Effector memory CD4-positive, alpha-beta T cell (primary cell): Measurements from ENCODE around the gene USP11.

Experiments
- DNase-seq, 3 donors: peaks; one replicate each; pipeline ENCODE4 v3.0.0-alpha.2; 2020
- H3K27ac ChIP-seq: 2 replicates; pipeline ENCODE4 v1.7.0; 2013; ENCODE audit warnings: mild to moderate bottlenecking, low read length, moderate library complexity; ENCODE audit not compliant: insufficient read depth, poor library complexity, severe bottlenecking
- H3K27me3 ChIP-seq: replicated peaks from 2 replicates; pipeline ENCODE4 v1.7.0; 2013; ENCODE audit warnings: mild to moderate bottlenecking, low read length; ENCODE audit not compliant: insufficient read depth, control insufficient read depth, poor library complexity, severe bottlenecking
- H3K36me3 ChIP-seq: 2 replicates; pipeline ENCODE4 v1.7.0; 2013; ENCODE audit warnings: mild to moderate bottlenecking, low read length, moderate library complexity; ENCODE audit not compliant: control insufficient read depth, insufficient read depth
- H3K4me1 ChIP-seq: 2 replicates; pipeline ENCODE4 v1.7.0; 2013; ENCODE audit warnings: low read length, mild to moderate bottlenecking; ENCODE audit not compliant: control insufficient read depth, insufficient read depth, poor library complexity, severe bottlenecking
- H3K4me3 ChIP-seq: 2 replicates; pipeline ENCODE4 v1.7.0; 2013; ENCODE audit warnings: low read length, low read depth, mild to moderate bottlenecking; ENCODE audit not compliant: insufficient read depth, poor library complexity, severe bottlenecking
- H3K9me3 ChIP-seq: 2 replicates; pipeline ENCODE4 v1.7.0; 2013; ENCODE audit warnings: mild to moderate bottlenecking, low read length, moderate library complexity; ENCODE audit not compliant: control insufficient read depth

The USP11 gene

DNA sequence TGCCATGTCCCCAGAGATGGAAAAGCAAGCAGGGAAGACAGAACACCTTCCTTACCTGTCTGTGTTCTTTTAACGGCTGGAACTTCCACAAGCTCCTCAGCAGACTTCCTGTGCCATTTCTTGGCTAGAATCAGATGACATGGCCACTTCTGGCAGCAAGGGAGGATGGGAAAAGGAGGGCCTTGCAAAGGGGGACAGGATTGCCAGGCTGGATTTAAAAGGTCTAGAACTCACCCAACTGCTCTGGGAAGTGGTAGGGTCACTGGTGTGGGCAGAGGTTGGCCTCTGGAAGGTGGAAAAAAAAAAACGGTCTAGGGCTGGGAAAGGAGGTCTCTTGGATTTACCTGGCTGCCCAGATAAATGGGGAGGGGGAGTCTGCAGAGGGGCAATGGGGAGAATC is 1.6 kb upstream of the USP11 start:
- H3K4me3 ChIP-seq = no peak overlapping the region
- no peak for DNase-seq
- H3K9me3 ChIP-seq = no peaks in the 10 kb centered on the region
- peaks cover 18% of the 10 kb centered on the region for H3K36me3 ChIP-seq
- no peaks in the 10 kb centered on the region for H3K4me1 ChIP-seq
- no peaks in the 10 kb centered on the region for H3K27me3 ChIP-seq
- H3K27ac ChIP-seq = no peak overlapping the region

DNA sequence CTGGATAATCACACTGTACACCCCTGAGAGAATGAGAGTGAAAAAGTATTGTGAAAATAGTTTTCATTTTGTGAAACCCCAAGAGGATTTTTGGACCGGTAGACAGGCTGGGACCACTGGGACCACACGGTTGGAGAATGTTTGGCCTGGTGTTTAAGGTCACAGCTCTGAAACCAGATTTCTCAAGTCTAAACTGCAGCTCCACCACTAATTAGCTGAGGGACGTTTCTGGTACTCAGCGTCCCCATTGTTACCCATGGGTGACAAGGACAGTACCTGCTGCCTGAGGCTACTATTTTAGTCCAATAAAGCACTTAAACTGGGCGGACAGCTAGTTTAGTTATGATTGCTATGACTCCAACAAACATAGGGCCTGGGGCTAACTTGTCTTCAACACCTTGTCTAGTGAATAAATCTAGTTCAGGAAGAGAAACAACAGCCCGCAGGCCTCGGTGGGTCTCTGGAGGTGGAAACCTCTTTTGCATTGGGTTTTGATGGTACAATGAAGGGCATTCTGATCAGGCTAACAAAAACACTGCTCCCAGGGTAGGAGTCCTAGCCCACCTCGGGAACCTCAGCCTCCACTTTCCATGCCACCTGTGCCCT is 509 bp upstream of the USP11 start:
- H3K9me3 ChIP-seq = no peaks in the 10 kb centered on the region
- no peaks in the 10 kb centered on the region for H3K27me3 ChIP-seq
- H3K4me3 ChIP-seq = peak overlapping the region; percentile 69
- peaks cover 8% of the 10 kb centered on the region for H3K36me3 ChIP-seq
- no peak for DNase-seq
- H3K4me1 ChIP-seq = no peaks in the 10 kb centered on the region
- peak overlapping the region; percentile 94 for H3K27ac ChIP-seq

DNA sequence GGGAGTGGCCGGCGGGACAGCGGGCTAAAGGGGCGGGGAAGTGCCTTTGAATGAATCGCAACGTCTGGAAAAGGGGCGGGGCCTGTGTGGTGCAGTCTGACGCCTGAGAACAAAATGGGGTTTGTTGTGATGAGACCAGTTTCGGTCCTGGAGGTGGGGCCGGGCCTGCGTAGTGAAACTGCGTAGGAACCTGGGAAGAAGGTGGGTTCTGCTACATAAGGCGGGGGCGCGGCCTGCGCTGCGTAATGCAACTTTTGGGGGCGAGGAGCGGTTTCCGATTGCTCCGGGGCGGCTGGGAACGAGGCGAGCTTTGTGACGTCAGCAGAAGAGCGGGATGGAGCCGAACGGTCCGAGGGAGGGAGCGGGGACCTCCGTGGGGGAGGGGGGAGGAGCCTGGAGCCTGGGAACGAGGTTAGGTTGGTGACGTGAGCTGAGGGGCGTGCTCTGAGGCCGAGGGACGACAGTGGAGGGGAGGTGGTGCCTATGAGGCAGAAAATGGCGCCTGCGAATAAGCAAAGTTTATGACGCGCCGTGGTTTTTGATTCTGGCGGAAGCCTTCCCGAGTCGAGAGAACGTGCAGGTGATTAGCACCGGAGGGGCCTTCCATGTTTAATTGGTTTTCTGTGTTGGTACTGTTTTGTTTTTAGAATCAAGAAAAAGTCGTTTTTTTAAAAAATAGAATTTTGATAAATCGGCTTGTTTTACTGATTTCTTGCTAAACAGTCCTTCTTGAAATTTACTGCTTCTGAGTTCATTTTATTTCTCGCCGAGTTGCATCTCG is 714 bp downstream of the USP11 start:
- H3K4me3 ChIP-seq = peak overlapping the region; percentile 69
- H3K36me3 ChIP-seq = peaks cover 5% of the 10 kb centered on the region
- H3K4me1 ChIP-seq = no peaks in the 10 kb centered on the region
- peak overlapping the region; percentile 94 for H3K27ac ChIP-seq
- H3K9me3 ChIP-seq = no peaks in the 10 kb centered on the region
- H3K27me3 ChIP-seq = no peaks in the 10 kb centered on the region
- peak; percentile 91 to 95 (median 93) for DNase-seq

DNA sequence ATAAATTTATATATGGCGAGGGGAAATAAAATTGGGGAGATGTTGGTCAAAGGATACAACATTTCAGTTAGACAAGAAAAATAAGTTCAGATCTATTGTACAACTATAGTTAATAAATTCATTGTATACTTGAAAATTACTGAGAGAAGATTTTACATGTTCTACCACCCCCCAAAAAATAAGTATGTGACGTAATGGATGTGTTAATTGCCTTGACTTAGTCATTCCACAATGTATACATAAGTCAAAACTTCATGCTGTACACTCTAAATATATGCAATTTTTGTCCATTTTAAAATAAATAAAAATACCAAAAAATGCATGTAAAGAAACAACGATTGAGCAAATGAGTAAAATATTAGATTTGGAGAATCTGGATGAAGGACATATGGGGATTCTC is 1.8 kb downstream of the USP11 start:
- no peaks in the 10 kb centered on the region for H3K27me3 ChIP-seq

DNA sequence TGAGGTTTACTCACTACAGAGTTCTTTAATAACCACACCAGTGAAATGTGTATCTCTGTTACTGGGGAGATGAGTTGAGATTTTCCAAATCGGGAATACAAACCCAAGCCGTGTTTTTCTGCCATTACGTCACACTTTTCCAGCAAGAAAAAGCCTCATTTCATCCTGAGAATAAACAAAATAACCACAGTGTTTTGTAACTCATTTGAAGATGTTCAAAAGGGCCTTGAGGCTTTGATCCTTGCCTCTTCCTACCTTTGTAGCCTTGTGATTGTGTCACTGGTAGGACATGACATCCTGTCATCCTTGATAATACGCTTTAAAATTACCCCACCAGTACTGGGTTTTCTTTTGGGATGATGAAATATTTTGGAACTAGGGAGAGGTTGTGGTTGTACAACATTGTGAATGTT is 2.9 kb downstream of the USP11 start:
- no peaks in the 10 kb centered on the region for H3K9me3 ChIP-seq
- no peak overlapping the region for H3K27ac ChIP-seq
- H3K4me1 ChIP-seq = no peaks in the 10 kb centered on the region
- peaks cover 12% of the 10 kb centered on the region for H3K36me3 ChIP-seq
- no peak for DNase-seq
- H3K27me3 ChIP-seq = no peaks in the 10 kb centered on the region
- H3K4me3 ChIP-seq = no peak overlapping the region

More for the DNA sequence above, 1.8 kb downstream of the USP11 start:
- no peaks in the 10 kb centered on the region for H3K9me3 ChIP-seq
- H3K4me3 ChIP-seq = no peak overlapping the region
- no peak for DNase-seq
- no peaks in the 10 kb centered on the region for H3K4me1 ChIP-seq
- H3K27ac ChIP-seq = peak overlapping the region; percentile 94
- peaks cover 1% of the 10 kb centered on the region for H3K36me3 ChIP-seq

DNA sequence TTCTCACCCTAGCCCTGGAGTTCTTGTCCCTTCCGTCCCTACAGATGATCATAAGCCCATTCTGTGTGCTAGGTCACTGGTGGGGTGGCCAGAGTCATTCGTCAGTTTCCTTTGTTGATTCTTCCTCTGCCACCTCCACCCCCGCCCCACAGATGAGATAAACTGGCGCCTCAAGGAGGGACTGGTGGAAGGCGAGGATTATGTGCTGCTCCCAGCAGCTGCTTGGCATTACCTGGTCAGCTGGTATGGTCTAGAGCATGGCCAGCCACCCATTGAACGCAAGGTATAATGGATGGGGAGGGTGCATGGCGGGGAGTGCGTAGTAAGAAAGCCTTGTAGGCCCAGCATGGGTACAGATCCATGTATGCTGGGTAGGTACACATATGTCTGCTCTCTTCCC is 6.4 kb downstream of the USP11 start:
- H3K27me3 ChIP-seq = no peaks in the 10 kb centered on the region
- DNase-seq = no peak
- peaks cover 26% of the 10 kb centered on the region for H3K36me3 ChIP-seq
- H3K27ac ChIP-seq = no peak overlapping the region
- no peaks in the 10 kb centered on the region for H3K4me1 ChIP-seq
- H3K9me3 ChIP-seq = no peaks in the 10 kb centered on the region
- H3K4me3 ChIP-seq = no peak overlapping the region

DNA sequence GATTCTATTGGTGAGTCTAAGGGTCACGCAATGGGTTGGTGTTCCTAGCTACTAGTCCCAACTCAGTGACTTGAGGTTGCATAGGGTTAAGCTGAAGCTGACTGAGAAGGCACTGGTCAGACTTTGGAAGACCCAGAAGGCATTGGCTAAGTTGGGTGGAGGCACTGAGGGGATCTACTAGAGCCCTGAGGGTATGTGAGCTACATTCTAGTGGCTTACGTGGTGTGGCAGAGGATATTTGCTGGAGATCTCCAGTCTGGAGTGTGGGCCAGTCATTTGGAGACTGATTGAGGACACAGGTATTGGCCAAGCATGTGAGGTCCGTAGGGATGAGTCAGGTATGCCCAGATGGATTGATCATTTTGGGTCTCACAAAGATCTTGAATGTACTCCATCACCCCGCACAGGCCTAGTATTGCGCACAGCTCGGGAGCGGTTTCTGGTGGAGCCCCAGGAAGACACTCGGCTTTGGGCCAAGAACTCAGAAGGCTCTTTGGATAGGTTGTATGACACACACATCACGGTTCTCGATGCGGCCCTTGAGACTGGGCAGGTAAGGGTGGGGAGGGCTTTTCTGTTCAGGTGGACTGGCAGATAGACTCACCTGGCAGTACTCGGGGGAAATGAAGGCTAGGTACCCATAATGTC is 7.2 kb downstream of the USP11 start:
- no peak overlapping the region for H3K4me3 ChIP-seq
- peaks cover 29% of the 10 kb centered on the region for H3K36me3 ChIP-seq
- H3K9me3 ChIP-seq = no peaks in the 10 kb centered on the region
- no peaks in the 10 kb centered on the region for H3K4me1 ChIP-seq
- H3K27me3 ChIP-seq = no peaks in the 10 kb centered on the region
- DNase-seq = no peak
- H3K27ac ChIP-seq = no peak overlapping the region

DNA sequence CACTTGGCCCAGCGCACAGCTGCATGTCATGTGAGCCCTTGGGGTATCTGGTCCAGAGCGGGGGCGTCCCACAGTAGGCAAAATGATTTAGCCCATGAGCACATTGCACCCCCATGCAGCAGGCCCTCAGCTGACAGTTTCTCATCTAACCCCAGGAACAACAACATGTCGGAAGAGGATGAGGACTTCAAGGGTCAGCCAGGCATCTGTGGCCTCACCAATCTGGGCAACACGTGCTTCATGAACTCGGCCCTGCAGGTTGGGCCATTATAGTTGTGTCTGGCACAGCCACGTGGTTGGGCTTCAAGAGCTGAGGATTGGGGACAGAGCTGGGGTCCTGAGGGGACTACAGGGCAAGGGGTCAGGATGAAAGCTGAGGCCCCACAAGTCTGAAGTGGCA is 7.8 kb downstream of the USP11 start:
- H3K4me1 ChIP-seq = no peaks in the 10 kb centered on the region
- no peaks in the 10 kb centered on the region for H3K9me3 ChIP-seq
- no peak overlapping the region for H3K27ac ChIP-seq
- H3K27me3 ChIP-seq = no peaks in the 10 kb centered on the region
- H3K36me3 ChIP-seq = peaks cover 29% of the 10 kb centered on the region
- DNase-seq = no peak
- H3K4me3 ChIP-seq = no peak overlapping the region

DNA sequence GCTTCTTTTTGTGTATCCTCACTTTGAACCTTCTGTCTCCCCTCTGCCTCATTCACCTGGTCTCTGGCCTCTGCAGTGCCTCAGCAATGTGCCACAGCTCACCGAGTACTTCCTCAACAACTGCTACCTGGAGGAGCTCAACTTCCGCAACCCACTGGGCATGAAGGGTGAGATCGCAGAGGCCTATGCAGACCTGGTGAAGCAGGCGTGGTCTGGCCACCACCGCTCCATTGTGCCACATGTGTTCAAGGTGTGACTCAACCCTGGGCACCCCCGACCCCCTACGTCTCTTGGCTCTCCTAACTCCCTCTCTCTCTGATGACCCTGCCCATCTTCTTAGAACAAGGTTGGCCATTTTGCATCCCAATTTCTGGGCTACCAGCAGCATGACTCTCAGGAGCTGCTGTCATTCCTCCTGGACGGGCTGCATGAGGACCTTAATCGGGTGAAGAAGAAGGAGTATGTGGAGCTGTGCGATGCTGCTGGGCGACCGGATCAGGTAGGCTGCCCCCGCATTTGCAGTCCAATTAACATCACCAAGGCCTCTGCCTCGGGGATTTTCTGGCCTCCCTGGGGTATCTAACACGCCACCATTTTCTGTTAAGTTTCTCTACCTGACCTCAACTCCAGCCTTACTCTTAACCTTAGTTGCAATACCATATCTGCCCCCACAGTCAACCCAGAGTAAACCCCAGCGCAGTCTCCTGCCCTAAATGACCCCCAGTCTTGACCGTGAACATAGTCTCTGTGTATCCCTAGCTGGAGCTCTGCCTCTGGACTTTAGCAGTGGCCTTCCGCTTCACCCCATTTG is 8.6 kb downstream of the USP11 start:
- Histone ChIP-seq H3K4me1 (no peaks in the 10 kb centered on the region), H3K27me3 (no peaks in the 10 kb centered on the region), H3K9me3 (no peaks in the 10 kb centered on the region), H3K27ac (no peak overlapping the region), H3K4me3 (no peak overlapping the region), H3K36me3 (peaks cover 29% of the 10 kb centered on the region)
- DNase-seq = no peak
